ENCODE results near the gene RTN4RL1. TPM values are rescaled to one million over a fixed set of nuclear protein-coding genes. Genes with fewer than 3 reads are reported as not detected.

The RTN4RL1 gene
- total and polyA plus RNA-seq, 2 of the 13 experiments (the other 11 are each of a cell fraction or from before 2014, with no cell fraction given), result 0.01 TPM; not detected in 1

DNA sequence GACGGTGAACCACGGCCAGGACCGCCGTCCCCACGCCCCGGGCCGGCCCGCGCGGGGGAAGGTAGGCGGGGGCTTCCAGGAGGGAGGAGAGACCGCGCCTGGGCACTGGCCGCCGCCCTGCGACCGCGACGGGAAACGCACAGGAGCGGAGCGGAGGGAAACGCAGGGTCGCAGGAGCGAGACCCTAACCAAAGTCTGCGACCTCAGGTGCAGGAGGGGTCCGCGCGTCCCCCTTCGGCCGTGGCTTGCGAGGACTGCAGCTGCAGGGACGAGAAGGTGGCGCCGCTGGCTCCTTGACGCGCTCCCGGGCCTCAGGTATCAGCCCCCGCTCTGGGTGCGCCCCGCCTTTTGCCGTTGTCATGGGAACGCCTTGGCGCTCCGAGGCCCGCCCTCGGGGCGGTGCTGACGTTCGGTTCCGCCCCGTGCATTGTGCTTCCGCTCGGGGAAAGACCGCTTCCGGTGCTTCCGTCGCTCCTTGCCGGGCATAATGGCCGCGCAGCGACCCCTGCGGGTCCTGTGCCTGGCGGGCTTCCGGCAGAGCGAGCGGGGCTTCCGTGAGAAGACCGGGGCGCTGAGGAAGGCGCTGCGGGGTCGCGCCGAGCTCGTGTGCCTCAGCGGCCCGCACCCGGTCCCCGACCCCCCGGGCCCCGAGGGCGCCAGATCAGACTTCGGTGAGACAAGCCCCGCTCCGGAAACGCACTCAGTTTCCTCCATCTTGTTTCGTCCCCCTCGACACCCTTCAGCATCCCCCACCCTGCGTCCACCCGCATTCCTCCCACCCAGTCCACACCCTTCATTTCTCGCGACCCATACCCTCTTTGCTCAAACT lies 16.6 kb upstream of the RTN4RL1 start, which contains the start of gene OVCA2 (continued):
- TF ChIP-seq ZBTB39 (CRISPR knock-in tag; IDR thresholded peaks at IDR 0.05) (no peak), ZNF709 (CRISPR knock-in tag; IDR thresholded peaks at IDR 0.05) (no peak; the same call in 1 of the 2 replicates), ZNF569 (CRISPR knock-in tag; IDR thresholded peaks at IDR 0.05; ENCODE audit: borderline replicate concordance) (no peak), CENPT (CRISPR knock-in tag; IDR thresholded peaks at IDR 0.05; ENCODE audit: low read depth) (no peak), SRF (IDR thresholded peaks at IDR 0.05; ENCODE audit: low read depth, low read length) (0 out of 2 replicates have a peak, but pooled peaks have one; percentile 4), TBX3 (IDR thresholded peaks at IDR 0.05; ENCODE audit: borderline replicate concordance) (no peak), HNRNPK (IDR thresholded peaks at IDR 0.05; ENCODE audit: low read depth, low read length, poor library complexity, severe bottlenecking) (peak; percentile 72), ETV6 (CRISPR knock-in tag; conservative IDR thresholded peaks at IDR 0.05) (no peak), JARID2 (CRISPR knock-in tag; IDR thresholded peaks at IDR 0.05; ENCODE audit: insufficient replicate concordance) (no peak), ZMYM2 (CRISPR knock-in tag; IDR thresholded peaks at IDR 0.05) (no peak), PITX1 (CRISPR knock-in tag; IDR thresholded peaks at IDR 0.05) (peak; percentile 19; the same call in 1 of the 2 replicates), ZNF777 (CRISPR knock-in tag; IDR thresholded peaks at IDR 0.05) (peak; percentile 39; the same call in 1 of the 2 replicates), ATF1 (CRISPR knock-in tag; IDR thresholded peaks at IDR 0.05) (peak; percentile 66), KAT2B (IDR thresholded peaks at IDR 0.05; ENCODE audit: borderline replicate concordance, low read depth, low read length) (no peak), RBM22 (optimal IDR thresholded peaks at IDR 0.05; ENCODE audit: low read length) (peak; percentile 70), SMAD3 (CRISPR knock-in tag; IDR thresholded peaks at IDR 0.05) (no peak), DR1 (CRISPR knock-in tag; IDR thresholded peaks at IDR 0.05) (no peak; the same call in 1 of the 2 replicates)
- TF ChIP-seq, protein P1, sequence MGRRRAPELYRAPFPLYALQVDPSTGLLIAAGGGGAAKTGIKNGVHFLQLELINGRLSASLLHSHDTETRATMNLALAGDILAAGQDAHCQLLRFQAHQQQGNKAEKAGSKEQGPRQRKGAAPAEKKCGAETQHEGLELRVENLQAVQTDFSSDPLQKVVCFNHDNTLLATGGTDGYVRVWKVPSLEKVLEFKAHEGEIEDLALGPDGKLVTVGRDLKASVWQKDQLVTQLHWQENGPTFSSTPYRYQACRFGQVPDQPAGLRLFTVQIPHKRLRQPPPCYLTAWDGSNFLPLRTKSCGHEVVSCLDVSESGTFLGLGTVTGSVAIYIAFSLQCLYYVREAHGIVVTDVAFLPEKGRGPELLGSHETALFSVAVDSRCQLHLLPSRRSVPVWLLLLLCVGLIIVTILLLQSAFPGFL (CRISPR knock-in tag; IDR thresholded peaks at IDR 0.05), result no peak
- TF ChIP-seq, protein P2, sequence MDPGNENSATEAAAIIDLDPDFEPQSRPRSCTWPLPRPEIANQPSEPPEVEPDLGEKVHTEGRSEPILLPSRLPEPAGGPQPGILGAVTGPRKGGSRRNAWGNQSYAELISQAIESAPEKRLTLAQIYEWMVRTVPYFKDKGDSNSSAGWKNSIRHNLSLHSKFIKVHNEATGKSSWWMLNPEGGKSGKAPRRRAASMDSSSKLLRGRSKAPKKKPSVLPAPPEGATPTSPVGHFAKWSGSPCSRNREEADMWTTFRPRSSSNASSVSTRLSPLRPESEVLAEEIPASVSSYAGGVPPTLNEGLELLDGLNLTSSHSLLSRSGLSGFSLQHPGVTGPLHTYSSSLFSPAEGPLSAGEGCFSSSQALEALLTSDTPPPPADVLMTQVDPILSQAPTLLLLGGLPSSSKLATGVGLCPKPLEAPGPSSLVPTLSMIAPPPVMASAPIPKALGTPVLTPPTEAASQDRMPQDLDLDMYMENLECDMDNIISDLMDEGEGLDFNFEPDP (CRISPR knock-in tag; conservative IDR thresholded peaks at IDR 0.05), result no peak
- TF ChIP-seq, protein P3, sequence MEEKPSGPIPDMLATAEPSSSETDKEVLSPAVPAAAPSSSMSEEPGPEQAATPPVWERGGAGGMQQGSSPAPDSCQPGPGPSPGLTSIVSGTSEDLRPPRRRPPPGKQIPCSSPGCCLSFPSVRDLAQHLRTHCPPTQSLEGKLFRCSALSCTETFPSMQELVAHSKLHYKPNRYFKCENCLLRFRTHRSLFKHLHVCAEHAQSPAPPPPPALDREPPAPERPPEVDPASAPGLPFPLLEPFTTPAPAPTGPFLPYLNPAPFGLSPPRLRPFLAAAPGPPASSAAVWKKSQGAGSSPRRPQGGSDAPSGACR (CRISPR knock-in tag; IDR thresholded peaks at IDR 0.05), result peak; percentile 75; the same call in 1 of the 2 replicates
- TF ChIP-seq, protein P4, sequence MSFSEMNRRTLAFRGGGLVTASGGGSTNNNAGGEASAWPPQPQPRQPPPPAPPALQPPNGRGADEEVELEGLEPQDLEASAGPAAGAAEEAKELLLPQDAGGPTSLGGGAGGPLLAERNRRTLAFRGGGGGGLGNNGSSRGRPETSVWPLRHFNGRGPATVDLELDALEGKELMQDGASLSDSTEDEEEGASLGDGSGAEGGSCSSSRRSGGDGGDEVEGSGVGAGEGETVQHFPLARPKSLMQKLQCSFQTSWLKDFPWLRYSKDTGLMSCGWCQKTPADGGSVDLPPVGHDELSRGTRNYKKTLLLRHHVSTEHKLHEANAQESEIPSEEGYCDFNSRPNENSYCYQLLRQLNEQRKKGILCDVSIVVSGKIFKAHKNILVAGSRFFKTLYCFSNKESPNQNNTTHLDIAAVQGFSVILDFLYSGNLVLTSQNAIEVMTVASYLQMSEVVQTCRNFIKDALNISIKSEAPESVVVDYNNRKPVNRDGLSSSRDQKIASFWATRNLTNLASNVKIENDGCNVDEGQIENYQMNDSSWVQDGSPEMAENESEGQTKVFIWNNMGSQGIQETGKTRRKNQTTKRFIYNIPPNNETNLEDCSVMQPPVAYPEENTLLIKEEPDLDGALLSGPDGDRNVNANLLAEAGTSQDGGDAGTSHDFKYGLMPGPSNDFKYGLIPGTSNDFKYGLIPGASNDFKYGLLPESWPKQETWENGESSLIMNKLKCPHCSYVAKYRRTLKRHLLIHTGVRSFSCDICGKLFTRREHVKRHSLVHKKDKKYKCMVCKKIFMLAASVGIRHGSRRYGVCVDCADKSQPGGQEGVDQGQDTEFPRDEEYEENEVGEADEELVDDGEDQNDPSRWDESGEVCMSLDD (CRISPR knock-in tag; IDR thresholded peaks at IDR 0.05; ENCODE audit: borderline replicate concordance), result no peak

All from HepG2 (cell line).